Neural crest cell (in vitro differentiated cells): ENCODE data around the gene TMEM26. TPM values are rescaled to one million over a fixed set of nuclear protein-coding genes. Genes with fewer than 3 reads are reported as not detected.

ENCODE experiments used
- DNase-seq: peaks from one replicate; pipeline ENCODE4 v3.0.0; 2021; ENCODE audit warnings: low read depth, mixed read lengths, low spot score
- H3K27ac Mint-ChIP-seq: one replicate; pipeline ENCODE4 v1.8.0; 2021; ENCODE audit warnings: mild to moderate bottlenecking, mixed read lengths; ENCODE audit not compliant: unreplicated experiment
- H3K27me3 Mint-ChIP-seq: 2 replicates; pipeline ENCODE4 v1.8.0; 2021; ENCODE audit warnings: low read depth, mild to moderate bottlenecking, mixed read lengths
- H3K36me3 Mint-ChIP-seq: 2 replicates; pipeline ENCODE4 v1.8.0; 2021; ENCODE audit warnings: low read depth, mild to moderate bottlenecking, mixed read lengths
- H3K4me1 Mint-ChIP-seq: 2 replicates; pipeline ENCODE4 v1.8.0; 2021; ENCODE audit warnings: mixed read lengths
- H3K4me3 Mint-ChIP-seq: one replicate; pipeline ENCODE4 v1.8.0; 2021; ENCODE audit warnings: mild to moderate bottlenecking, mixed read lengths
- H3K9me3 Mint-ChIP-seq: 2 replicates; pipeline ENCODE4 v1.8.0; 2021; ENCODE audit warnings: mixed read lengths
- CTCF ChIP-seq: fragments of 200-600 bp; sonication (generic); conservative IDR thresholded peaks from 2 replicates; pipeline ENCODE4 v1.5.0; 2021; ENCODE audit warnings: antibody characterized with exemption, mild to moderate bottlenecking
- total RNA-seq: library from RNA; stranded (reverse); gene quantifications from 2 replicates; pipeline ENCODE4 v1.2.1, GENCODE V29; 2021

The TMEM26 gene
- total RNA-seq, 1 donor from 2014 or later, result 0.05 TPM

- no peak for DNase-seq
- no peak overlapping the region for H3K27ac Mint-ChIP-seq
- no peaks in the 10 kb centered on the region for H3K27me3 Mint-ChIP-seq
- H3K4me1 Mint-ChIP-seq, result no peaks in the 10 kb centered on the region
- no peak overlapping the region for H3K4me3 Mint-ChIP-seq
- no peak for TF ChIP-seq CTCF
- peaks cover 8% of the 10 kb centered on the region for H3K9me3 Mint-ChIP-seq
- H3K36me3 Mint-ChIP-seq, result peaks cover 7% of the 10 kb centered on the region
Observed at GRCh38 chr10:61423178-61423577, 30.0 kb downstream of the TMEM26 start.

GRCh38 chr10:61417661-61418060, 35.5 kb downstream of the TMEM26 start:
- H3K36me3 Mint-ChIP-seq, result peaks cover 7% of the 10 kb centered on the region
- H3K27ac Mint-ChIP-seq, result no peak overlapping the region
- H3K27me3 Mint-ChIP-seq, result no peaks in the 10 kb centered on the region
- no peak for DNase-seq
- TF ChIP-seq CTCF, result no peak
- no peak overlapping the region for H3K4me3 Mint-ChIP-seq
- H3K9me3 Mint-ChIP-seq, result peaks cover 5% of the 10 kb centered on the region
- no peaks in the 10 kb centered on the region for H3K4me1 Mint-ChIP-seq

- Mint-ChIP-seq H3K36me3 (peaks cover 7% of the 10 kb centered on the region), H3K9me3 (peaks cover 5% of the 10 kb centered on the region), H3K4me1 (no peaks in the 10 kb centered on the region), H3K27ac (no peak overlapping the region), H3K27me3 (no peaks in the 10 kb centered on the region), H3K4me3 (no peak overlapping the region)
- no peak for DNase-seq
- no peak for TF ChIP-seq CTCF
Observed at GRCh38 chr10:61415824-61416223, 37.4 kb downstream of the TMEM26 start.

GRCh38 chr10:61411706-61412105, 41.5 kb downstream of the TMEM26 start:
- no peak overlapping the region for H3K27ac Mint-ChIP-seq
- TF ChIP-seq CTCF, result no peak
- peaks cover 2% of the 10 kb centered on the region for H3K9me3 Mint-ChIP-seq
- peaks cover 3% of the 10 kb centered on the region for H3K4me1 Mint-ChIP-seq
- H3K27me3 Mint-ChIP-seq, result no peaks in the 10 kb centered on the region
- no peak overlapping the region for H3K4me3 Mint-ChIP-seq
- no peaks in the 10 kb centered on the region for H3K36me3 Mint-ChIP-seq
- DNase-seq, result no peak

GRCh38 chr10:61410353-61411070, 42.7 kb downstream of the TMEM26 start:
- Mint-ChIP-seq H3K36me3 (no peaks in the 10 kb centered on the region), H3K9me3 (peaks cover 2% of the 10 kb centered on the region), H3K4me1 (peaks cover 3% of the 10 kb centered on the region), H3K4me3 (no peak overlapping the region), H3K27me3 (no peaks in the 10 kb centered on the region), H3K27ac (no peak overlapping the region)
- no peak for DNase-seq
- no peak for TF ChIP-seq CTCF
